HCT116 (cell line): ENCODE measurements around the gene GMEB2. TPM values are rescaled to one million over a fixed set of nuclear protein-coding genes. Genes with fewer than 3 reads are reported as not detected.

Experiments used
- total RNA-seq: library from RNA; stranded (reverse); gene quantifications from one replicate; pipeline ENCODE4 v1.2.1, GENCODE V29; 2021; ENCODE audit not compliant: unreplicated experiment

The GMEB2 gene
- total RNA-seq, 1 experiment from 2014 or later = 13.9 TPM

Other genes starting within 250 kb of the GMEB2 start
- 86.5 TPM for gene KCNQ2, start 154.4 kb downstream of the GMEB2 start, total RNA-seq
- gene EEF1A2, start 128.0 kb downstream of the GMEB2 start, total RNA-seq = 454 TPM
- gene PPDPF, start 106.3 kb downstream of the GMEB2 start, total RNA-seq = 346 TPM
- 6.7 TPM for gene PTK6, start 89.7 kb downstream of the GMEB2 start, total RNA-seq
- 3.2 TPM for gene SRMS, start 79.4 kb downstream of the GMEB2 start, total RNA-seq
- 5.5 TPM for gene FNDC11, start 72.9 kb downstream of the GMEB2 start, total RNA-seq
- 44.0 TPM for gene HELZ2, start 52.9 kb downstream of the GMEB2 start, total RNA-seq
- gene STMN3, start 26.3 kb upstream of the GMEB2 start, total RNA-seq = 138 TPM
- gene RTEL1, start 31.2 kb upstream of the GMEB2 start, total RNA-seq = 58.0 TPM
- gene TNFRSF6B, start 69.6 kb upstream of the GMEB2 start, total RNA-seq = 147 TPM
- gene ARFRP1, start 80.9 kb upstream of the GMEB2 start, total RNA-seq = 53.7 TPM
- 30.6 TPM for gene ZGPAT, start 80.9 kb upstream of the GMEB2 start, total RNA-seq
- gene LIME1, start 109.6 kb upstream of the GMEB2 start, total RNA-seq = 27.4 TPM
- 121 TPM for gene SLC2A4RG, start 112.7 kb upstream of the GMEB2 start, total RNA-seq
- 10.7 TPM for gene ZBTB46, start 204.2 kb upstream of the GMEB2 start, total RNA-seq
- gene ABHD16B, start 234.4 kb upstream of the GMEB2 start, total RNA-seq = not detected
- 149 TPM for gene TPD52L2, start 238.2 kb upstream of the GMEB2 start, total RNA-seq